Measurements from ENCODE around the gene DVL1.
"Not testable (repeated sequence)": the region's sequence is repeated elsewhere in the genome, so short reads cannot be mapped to it uniquely, and the experiment has no call there.

The DVL1 gene

GRCh38 chr1:1349256-1350012 lies at the start of gene DVL1:
Gene DVL1 (minus strand): TSS chr1:1349418. CDS start chr1:1349065, 353 bp downstream.
- peak; percentile 52 for DNase-seq

DNA sequence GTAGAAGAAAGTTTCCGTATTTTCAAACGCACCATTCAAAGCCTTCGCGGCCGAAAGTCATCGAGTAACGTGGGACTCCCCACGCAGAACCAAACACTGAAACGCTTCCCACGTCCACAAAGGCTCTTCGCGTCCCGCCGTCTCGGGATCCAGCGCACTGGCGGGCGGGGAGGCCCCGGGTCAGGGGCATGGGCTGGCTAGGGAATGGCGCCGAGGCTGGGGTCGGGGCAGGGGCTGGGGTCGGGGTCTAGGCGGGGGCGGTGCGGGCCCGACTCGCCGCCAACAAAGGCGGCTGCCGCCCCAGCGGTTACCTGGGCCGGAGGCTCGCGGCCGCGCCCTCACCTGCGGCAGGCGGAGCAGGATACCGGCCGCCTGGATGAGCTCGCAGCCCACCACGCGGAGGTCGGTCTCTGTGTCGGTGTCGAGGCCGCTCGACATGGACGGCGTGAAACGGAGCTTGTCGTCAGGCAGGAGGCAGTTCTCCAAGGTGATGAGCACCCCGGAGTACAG lies 49.5 kb upstream of the DVL1 start:
- DNase-seq: no peak

- DNase-seq: peak; percentile 59
Measured at GRCh38 chr1:1397839-1398523, 48.8 kb upstream of the DVL1 start.

GRCh38 chr1:1395166-1395565 lies 45.9 kb upstream of the DVL1 start:
- DNase-seq: no peak

- no peak for DNase-seq
Measured at GRCh38 chr1:1394116-1394515, 44.9 kb upstream of the DVL1 start.

DNA sequence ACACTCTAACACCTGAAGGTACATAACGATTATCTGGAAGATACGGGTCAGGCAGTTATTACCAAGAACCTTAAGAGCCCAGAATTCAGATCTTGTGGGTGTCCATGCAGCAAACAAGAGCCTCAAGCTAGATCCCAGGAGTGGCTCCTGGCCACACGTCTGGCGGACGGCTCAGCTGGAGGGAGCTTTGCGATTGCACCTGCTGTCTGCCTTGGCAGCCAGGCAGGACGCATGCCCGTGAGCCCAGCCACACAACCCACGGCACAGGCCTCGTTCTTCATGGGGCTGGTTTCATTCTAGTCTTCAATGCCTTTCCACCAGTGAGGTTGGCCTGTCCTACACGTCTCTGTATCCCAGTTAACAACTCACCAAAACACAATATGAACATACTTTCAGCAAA lies 44.2 kb upstream of the DVL1 start:
- DNase-seq: no peak

DNA sequence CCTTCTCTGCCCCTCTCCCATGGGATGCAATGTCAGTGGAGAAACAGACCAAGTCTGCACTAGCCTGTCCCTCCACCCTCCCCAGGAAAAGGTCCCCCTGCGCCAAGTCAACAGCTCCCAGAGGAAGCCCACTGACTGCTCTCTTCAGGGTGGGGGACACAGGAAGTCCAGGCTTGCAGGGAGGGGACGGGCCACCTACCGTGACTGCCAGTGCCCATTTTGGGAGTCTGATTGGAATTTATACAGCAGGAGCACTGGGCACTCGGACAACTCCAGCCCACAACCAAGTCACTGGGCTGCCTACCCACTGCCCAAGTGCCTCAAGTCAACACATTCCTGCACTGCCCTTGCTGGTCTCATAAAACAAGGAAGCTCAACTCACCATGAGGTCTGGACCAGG lies 43.8 kb upstream of the DVL1 start:
- no peak for DNase-seq

DNA sequence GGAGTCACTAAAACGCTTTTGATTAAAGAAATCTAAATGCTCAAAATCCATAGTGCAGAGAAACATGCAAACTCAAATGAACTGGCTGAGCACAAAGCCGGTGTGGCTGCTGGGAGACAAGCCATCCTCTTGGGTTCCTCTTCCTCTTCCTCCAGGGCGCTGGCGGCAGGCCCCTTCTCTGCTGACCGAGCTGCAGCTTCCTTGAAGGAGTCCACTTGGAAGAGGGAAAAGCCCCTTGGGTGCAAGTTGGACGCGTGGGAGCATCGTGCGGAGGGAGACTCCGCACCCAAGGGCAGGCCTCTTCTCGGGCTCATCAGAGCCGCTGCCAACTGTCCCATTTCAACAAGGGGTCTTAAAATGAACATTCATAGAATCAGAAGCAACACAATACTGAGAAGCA lies 42.0 kb upstream of the DVL1 start:
- DNase-seq: no peak

GRCh38 chr1:1390675-1391074 lies 41.5 kb upstream of the DVL1 start:
- no peak for DNase-seq

GRCh38 chr1:1388078-1388472 lies 38.9 kb upstream of the DVL1 start:
- no peak for DNase-seq

GRCh38 chr1:1387098-1388077 lies 38.2 kb upstream of the DVL1 start:
- DNase-seq: no peak

GRCh38 chr1:1385931-1386330 lies 36.7 kb upstream of the DVL1 start:
- DNase-seq: no peak

- not testable (repeated sequence) for DNase-seq
Measured at GRCh38 chr1:1385339-1385738, 36.1 kb upstream of the DVL1 start.

DNA sequence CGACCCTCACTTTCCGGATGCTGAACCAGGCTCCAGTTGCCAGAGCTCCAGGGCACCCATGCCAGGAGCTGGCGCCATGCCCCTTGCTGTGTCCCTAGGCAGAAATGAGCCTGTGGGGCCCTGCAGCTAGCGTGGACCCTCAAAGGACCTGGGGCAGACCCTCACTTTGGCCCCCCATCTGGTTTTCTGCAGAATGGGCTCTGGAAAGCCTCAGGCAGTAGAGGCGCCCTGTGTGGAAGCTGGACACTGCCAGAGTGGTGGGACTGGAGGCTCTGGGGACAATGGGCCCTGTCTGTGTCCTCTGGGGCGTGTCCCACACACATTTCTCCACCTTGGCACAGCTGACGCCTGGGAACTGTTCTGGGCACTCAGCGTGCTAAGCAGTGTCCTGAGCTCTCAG lies 32.1 kb upstream of the DVL1 start:
- no peak for DNase-seq

GRCh38 chr1:1380860-1381259 lies 31.6 kb upstream of the DVL1 start:
- no peak for DNase-seq

DNA sequence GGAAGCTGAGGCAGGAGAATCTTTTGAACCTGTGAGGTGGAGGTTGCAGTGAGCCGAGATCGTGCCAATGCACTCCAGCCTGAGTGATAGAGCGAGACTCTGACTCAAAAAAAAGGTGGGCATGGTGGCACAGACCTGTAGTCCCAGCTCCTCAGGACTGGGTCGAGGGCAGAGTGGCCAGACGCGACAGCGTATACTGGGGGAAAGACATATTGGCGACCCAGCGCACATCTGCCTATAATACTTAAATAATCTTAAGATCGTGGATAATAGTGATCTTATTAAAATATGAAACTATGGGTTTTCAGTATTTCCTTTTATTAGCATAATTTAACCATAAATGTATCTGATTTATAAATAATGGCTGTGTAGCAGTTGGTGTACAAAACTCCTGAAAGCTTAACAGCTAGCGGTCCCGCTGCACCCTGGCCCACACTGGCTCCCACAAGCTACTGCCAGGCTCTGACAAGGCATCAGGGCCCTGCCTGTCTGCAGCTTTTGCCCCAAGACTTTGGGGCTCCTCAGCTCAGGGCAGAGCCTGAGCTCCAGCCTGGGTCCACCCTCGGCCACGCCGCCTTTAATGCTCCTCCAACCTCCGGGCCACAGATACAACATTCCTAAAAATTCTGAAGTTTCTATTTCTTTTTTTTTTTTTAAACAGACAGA lies 28.5 kb upstream of the DVL1 start:
- DNase-seq: no peak

DNA sequence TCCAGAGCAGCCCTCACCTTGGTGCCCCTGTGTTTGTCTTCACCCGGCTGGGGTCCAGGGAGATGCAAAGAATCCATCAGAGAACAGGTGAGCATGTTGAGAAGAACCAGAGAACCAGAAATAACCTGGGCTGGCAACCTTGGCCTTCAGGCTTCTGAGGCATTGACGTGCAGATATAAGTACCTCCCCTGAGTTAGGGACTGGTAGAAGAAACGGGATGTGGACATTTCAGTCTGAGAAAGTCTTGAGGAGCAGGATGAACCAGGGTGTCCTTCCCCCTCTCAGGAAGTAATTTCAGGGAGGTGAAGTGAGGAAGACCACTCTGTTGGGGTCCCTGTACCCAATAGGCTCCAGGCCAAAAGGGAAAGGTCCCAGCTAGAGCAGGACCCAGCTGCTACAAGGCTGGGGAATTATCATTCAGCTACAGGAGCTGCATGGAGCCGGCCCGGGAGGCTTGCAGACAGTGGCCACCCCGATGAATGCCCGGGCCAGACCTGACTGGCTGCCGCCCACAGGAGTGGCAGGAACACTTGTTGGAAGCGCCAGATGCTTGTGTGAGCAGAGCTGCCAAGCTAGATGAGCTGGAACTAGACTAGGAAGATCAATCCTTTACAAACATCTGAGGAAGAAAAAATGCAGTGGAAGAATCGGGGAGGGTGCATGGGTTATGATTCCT lies 27.5 kb upstream of the DVL1 start:
- DNase-seq: no peak

DNA sequence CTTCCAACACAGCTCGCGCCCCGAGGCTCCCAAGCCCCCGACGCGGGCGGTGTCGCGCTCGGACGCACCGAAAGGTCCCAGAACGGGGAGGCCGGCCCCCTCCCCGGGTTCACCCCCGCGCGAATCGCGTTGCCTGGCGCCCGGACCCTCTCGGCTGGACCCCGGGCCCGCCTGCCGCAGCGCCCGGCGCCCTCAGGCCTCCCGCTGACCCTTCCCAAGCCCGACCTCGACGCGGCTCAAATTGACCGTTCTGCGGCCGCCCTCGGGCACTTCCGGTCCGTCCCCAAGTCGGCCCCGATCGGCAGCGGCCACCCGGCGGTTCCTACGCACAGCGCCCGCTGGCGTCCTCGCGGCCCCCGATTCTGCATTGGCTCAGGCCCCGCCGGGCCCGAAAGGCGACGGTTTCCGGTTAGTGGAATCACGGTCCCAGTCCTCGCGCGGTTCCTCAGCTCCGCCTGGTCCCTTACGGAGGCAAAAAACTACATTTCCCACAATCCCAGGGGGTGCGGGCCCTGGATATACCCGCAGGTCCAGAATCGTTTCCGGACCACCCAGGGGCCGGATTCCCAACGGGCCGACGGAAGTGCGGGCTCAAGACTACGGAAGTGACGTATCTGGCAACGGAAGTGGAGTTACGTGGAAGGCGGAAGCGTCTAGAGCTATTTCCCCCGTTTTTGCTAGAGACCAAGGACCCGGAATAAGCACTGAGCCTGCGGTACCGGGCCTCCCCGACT lies 25.9 kb upstream of the DVL1 start, which contains the start of gene AURKAIP1:
TSS of gene AURKAIP1 (minus strand) at position 279 of the 734 bp plus-strand sequence. CDS start 451 bp downstream, outside the sequence.
- DNase-seq: peak; percentile 100

DNA sequence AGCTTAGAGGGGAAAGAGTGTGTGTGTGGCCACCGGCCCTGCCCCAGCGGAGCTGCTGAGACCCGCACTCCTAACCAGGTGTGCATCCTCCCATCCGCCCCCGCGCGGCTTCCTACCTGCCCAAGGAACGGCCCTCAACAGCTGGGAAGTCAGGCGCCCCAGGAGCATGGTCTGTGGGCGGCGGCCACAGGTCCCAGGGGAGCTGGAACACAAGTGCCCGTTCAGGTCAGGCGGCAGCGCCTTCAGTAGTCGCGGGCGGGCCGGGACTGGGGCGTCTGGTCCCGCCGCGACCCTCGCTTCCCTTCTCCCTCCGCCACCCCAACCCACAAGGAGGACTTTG lies 25.3 kb upstream of the DVL1 start:
- no peak for DNase-seq

GRCh38 chr1:1373815-1374588 lies 24.8 kb upstream of the DVL1 start:
- DNase-seq: no peak
